Tibial nerve (tissue), 4 donors: ENCODE measurements around the gene SRXN1. TPM values are rescaled to one million over a fixed set of nuclear protein-coding genes. Genes with fewer than 3 reads are reported as not detected.

Experiments
- DNase-seq, 2 donors: peaks; one replicate each; pipeline ENCODE4 v3.0.0-alpha.2; 2019; ENCODE audit warnings: low spot score in 2 of 2
- H3K27ac ChIP-seq, 4 donors: fragments of 200-600 bp; sonication (generic) in 3 of 4; one replicate each; pipeline ENCODE4 v1.5.1; 2017 to 2019; ENCODE audit warnings: mild to moderate bottlenecking in 1 of 4
- H3K27me3 ChIP-seq, 2 donors: fragments of 200-600 bp; sonication (generic) in 1 of 2; one replicate each; pipeline versions ENCODE4 v1.5.1 to v1.6.0; 2017 to 2019
- H3K36me3 ChIP-seq, 3 donors: fragments of 200-600 bp; sonication (generic); one replicate each; pipeline ENCODE4 v1.5.1; 2018 to 2019
- H3K4me1 ChIP-seq, 4 donors: fragments of 200-600 bp; sonication (generic) in 3 of 4; one replicate each; pipeline ENCODE4 v1.5.1; 2017 to 2019
- H3K4me3 ChIP-seq, 4 donors: fragments of 200-600 bp; sonication (generic) in 3 of 4; one replicate each; pipeline ENCODE4 v1.5.1; 2017 to 2019; ENCODE audit warnings: mild to moderate bottlenecking in 1 of 4, moderate library complexity in 1 of 4
- H3K9me3 ChIP-seq, 4 donors: fragments of 200-600 bp; sonication (generic) in 3 of 4; one replicate each; pipeline ENCODE4 v1.5.1; 2017 to 2019
- EP300 ChIP-seq, 2 donors: sonication (generic); formaldehyde crosslinking; IDR thresholded peaks; one replicate each; pipeline ENCODE4 v1.6.1; 2017; ENCODE audit warnings: antibody characterized with exemption in 2 of 2, mild to moderate bottlenecking in 1 of 2
- POLR2A ChIP-seq, 2 donors: fragments of 450-650 bp; IDR thresholded peaks; one replicate each; pipeline ENCODE4 v1.6.1; 2017; ENCODE audit warnings: antibody characterized with exemption in 2 of 2, mild to moderate bottlenecking in 2 of 2, moderate library complexity in 2 of 2
- WGBS, 2 donors: methylation state at CpG; one replicate each; pipeline ENCODE4 v1.1.5; 2018; 5-methylcytosine and 5-hydroxymethylcytosine counted together
- total RNA-seq, 4 donors: library from RNA; depleted of rRNA; stranded (reverse); fragments of >200 nt; gene quantifications; one replicate each; pipeline ENCODE4 v1.1.0, GENCODE V29; 2016
- TF ChIP-seq, protein P1 (sequence below), 5 experiments: fragments of 200-600 bp in 3 of 5; fragments of 450-650 bp in 2 of 5; sonication (generic) in 3 of 5; IDR thresholded peaks; one replicate each; pipeline ENCODE4 v1.5.1; 2016 to 2019; ENCODE audit warnings: antibody characterized with exemption in 5 of 5, mild to moderate bottlenecking in 3 of 5, moderate library complexity in 2 of 5

The SRXN1 gene
- total RNA-seq, 4 donors from 2014 or later = 15.1 to 31.8 (median 19.5) TPM

DNA sequence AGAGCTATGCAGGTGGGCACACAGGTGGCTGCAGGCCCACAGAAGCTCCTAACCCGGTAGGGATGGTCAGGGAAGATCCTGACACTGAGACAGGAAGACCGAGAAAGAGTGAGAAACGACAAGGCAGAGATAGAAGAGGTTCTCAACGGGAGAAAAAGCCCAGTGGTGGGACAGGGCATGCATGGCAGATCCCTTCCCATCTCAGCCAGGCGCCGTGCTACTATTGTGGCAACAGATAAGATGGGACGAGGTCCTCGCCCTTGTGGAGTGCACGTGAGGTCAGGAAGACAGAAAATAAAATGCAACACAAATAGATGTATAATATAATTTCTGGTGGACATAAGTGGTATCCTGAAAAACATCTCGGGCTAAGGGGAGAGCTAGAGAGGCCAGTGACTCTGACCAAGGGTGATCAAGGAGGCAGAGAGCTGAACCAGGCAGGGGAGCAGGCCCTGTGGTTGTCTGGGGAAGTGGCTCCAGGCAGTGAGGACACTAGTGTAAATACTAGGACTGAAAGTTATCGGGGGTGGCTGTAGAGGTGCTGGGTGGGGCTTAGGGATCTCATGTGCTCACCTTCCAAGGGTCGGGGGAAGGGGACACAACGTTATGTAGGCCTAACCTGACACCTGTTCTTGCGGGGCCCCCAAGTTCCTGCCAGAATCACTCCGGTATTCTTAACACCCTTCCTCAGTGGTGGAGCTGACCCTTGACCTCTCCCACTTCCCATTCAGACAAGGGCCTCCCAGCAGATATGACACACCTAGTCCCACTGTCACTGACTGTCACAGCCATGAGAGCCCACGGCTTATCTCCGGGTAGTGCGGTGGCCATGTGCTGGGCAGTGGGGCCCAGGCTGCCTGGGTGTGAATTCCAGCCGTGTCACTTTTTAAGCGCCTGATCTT lies 1.0 kb downstream of the SRXN1 start:
- peaks cover 0 to 26% (median 6%) of the 10 kb centered on the region in 4 donors for H3K4me1 ChIP-seq
- DNase-seq = no peak
- WGBS, 2 donors = 59 to 66% methylated on average over 20 of the region's 20 CpGs
- peak overlapping the region; percentile 78 to 91 (median 86) for H3K27ac ChIP-seq
- peaks cover 2 to 45% (median 11%) of the 10 kb centered on the region in 3 donors for H3K36me3 ChIP-seq
- H3K27me3 ChIP-seq = no peaks in the 10 kb centered on the region
- H3K4me3 ChIP-seq = peak overlapping the region; percentile 70 to 83 (median 73)
- peaks cover 0 to 13% (median 0%) of the 10 kb centered on the region in 4 donors for H3K9me3 ChIP-seq
- TF ChIP-seq POLR2A (IDR thresholded peaks at IDR 0.05) (no peak), EP300 (IDR thresholded peaks at IDR 0.05) (no peak)
- TF ChIP-seq, protein P1, sequence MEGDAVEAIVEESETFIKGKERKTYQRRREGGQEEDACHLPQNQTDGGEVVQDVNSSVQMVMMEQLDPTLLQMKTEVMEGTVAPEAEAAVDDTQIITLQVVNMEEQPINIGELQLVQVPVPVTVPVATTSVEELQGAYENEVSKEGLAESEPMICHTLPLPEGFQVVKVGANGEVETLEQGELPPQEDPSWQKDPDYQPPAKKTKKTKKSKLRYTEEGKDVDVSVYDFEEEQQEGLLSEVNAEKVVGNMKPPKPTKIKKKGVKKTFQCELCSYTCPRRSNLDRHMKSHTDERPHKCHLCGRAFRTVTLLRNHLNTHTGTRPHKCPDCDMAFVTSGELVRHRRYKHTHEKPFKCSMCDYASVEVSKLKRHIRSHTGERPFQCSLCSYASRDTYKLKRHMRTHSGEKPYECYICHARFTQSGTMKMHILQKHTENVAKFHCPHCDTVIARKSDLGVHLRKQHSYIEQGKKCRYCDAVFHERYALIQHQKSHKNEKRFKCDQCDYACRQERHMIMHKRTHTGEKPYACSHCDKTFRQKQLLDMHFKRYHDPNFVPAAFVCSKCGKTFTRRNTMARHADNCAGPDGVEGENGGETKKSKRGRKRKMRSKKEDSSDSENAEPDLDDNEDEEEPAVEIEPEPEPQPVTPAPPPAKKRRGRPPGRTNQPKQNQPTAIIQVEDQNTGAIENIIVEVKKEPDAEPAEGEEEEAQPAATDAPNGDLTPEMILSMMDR (IDR thresholded peaks at IDR 0.05) = no peak

DNA sequence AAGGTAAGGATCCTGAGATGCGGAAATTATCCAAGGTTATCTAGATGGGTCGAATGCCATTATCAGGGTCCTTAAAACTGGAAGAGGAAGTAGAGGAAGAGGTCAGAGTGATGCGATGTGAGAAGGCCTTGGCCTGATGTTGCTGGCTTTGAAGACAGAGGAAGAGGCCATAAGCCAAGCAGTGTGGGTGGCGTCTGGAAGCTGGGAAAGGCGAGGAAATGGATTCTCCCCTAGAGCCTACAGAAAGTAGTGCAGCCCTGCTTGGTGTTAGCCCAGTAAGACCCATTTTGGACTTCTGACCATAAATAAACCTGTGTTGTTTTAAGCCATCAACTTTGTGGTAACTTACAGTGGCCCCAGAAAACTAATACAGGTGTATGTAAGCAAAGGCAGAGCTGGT lies 2.0 kb downstream of the SRXN1 start:
- peaks cover 2 to 47% (median 11%) of the 10 kb centered on the region in 3 donors for H3K36me3 ChIP-seq
- no peak for DNase-seq
- WGBS, 2 donors = 68 to 71% methylated on average over 5 of the region's 5 CpGs

DNA sequence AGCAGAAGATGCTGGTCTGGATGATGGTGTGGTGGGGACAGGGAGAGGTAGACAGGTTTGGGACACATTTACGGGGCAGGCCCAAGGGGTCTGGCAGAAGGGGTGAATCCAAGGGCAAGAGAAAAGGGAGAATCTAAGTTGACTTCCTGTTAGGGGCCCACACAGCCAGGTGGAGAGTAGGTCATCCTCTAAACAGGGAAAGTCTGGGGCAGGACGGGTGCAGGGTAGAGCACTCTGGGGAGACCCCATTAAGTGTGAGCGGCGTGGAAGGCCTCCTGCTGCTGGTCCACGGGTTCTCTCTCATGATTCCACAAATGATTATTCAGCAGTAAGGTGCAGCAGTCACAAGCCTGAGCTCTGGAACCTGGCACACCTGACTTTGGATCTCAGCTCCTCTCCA lies 2.7 kb downstream of the SRXN1 start:
- H3K4me1 ChIP-seq = peaks cover 0 to 41% (median 13%) of the 10 kb centered on the region in 4 donors
- peaks cover 0 to 13% (median 0%) of the 10 kb centered on the region in 4 donors for H3K9me3 ChIP-seq
- DNase-seq = no peak
- 88 to 92% methylated on average over 5 of the region's 5 CpGs for WGBS, 2 donors
- H3K36me3 ChIP-seq = peaks cover 2 to 47% (median 11%) of the 10 kb centered on the region in 3 donors
- no peak overlapping the region for H3K4me3 ChIP-seq
- TF ChIP-seq EP300 (IDR thresholded peaks at IDR 0.05) = no peak
- no peak for TF ChIP-seq POLR2A (IDR thresholded peaks at IDR 0.05)
- TF ChIP-seq, protein P1 (IDR thresholded peaks at IDR 0.05) = no peak
- H3K27me3 ChIP-seq = no peaks in the 10 kb centered on the region
- H3K27ac ChIP-seq = no peak overlapping the region

More for the DNA sequence above, 2.0 kb downstream of the SRXN1 start:
- no peaks in the 10 kb centered on the region for H3K27me3 ChIP-seq
- H3K9me3 ChIP-seq = peaks cover 0 to 13% (median 0%) of the 10 kb centered on the region in 4 donors
- no peak overlapping the region for H3K4me3 ChIP-seq
- peaks cover 0 to 34% (median 9%) of the 10 kb centered on the region in 4 donors for H3K4me1 ChIP-seq
- H3K27ac ChIP-seq = no peak overlapping the region
- TF ChIP-seq POLR2A (IDR thresholded peaks at IDR 0.05) = no peak
- no peak for TF ChIP-seq EP300 (IDR thresholded peaks at IDR 0.05)
- TF ChIP-seq, protein P1 (IDR thresholded peaks at IDR 0.05) = no peak

DNA sequence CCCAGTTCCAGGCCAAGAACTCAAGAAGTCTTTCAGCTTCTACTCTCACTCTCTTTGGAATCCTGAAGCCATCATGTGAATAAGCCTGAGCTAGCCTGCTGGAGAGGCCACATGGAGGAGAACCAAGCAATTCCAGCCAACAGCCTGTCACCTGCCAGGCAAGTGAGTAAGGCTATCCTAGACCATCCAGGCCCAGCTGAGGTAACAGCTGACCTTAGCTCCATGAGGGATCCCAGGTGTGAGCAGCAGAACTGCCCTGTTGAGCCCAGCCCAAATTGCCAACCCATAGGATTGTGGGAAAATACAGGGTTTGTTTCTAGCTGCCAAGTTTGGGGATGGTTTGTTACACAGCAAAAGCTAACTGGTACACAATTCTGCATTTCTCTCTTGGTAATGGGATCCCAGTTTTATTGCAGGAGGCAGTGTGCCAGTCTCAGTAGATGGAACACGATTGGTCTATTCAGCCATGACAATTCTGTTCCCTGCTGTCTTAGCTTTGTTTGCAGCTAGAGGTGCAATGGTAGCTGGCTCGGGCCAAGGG lies 5.5 kb downstream of the SRXN1 start:
- WGBS, 2 donors = 94 to 97% methylated on average over 2 of the region's 2 CpGs
- Histone ChIP-seq H3K4me3 (no peak overlapping the region), H3K9me3 (peaks cover 0 to 13% (median 0%) of the 10 kb centered on the region in 4 donors), H3K27ac (no peak overlapping the region), H3K4me1 (peaks cover 0 to 37% (median 11%) of the 10 kb centered on the region in 4 donors), H3K36me3 (peaks cover 2 to 47% (median 11%) of the 10 kb centered on the region in 3 donors), H3K27me3 (no peaks in the 10 kb centered on the region)
- TF ChIP-seq EP300 (IDR thresholded peaks at IDR 0.05) = no peak
- TF ChIP-seq, protein P1 (IDR thresholded peaks at IDR 0.05) = no peak
- TF ChIP-seq POLR2A (IDR thresholded peaks at IDR 0.05) = no peak
- DNase-seq = no peak

DNA sequence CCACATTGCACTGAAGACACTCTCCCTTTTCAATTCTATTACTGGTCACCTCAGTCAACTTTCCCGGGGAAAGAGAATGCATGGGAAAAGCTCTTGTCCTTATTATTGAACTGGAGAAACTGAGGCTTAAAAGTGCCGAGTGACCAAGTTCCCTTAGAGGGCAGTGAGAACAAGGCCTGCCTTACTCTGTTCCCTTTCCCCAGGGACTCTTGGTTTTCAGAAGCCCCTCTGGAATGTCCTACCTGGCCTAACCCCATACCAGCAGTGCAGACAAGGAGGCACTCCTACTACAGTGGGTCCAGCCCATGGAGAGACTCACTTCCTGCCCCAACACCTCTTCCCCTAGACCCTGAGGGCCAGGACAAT lies 6.1 kb downstream of the SRXN1 start:
- Histone ChIP-seq H3K4me3 (no peak overlapping the region), H3K9me3 (peaks cover 0 to 13% (median 0%) of the 10 kb centered on the region in 4 donors), H3K27ac (no peak overlapping the region), H3K36me3 (peaks cover 2 to 47% (median 11%) of the 10 kb centered on the region in 3 donors), H3K4me1 (peaks cover 0 to 33% (median 10%) of the 10 kb centered on the region in 4 donors), H3K27me3 (no peaks in the 10 kb centered on the region)
- 65 to 68% methylated on average over 2 of the region's 2 CpGs for WGBS, 2 donors
- no peak for DNase-seq
- TF ChIP-seq EP300 (IDR thresholded peaks at IDR 0.05) (no peak), POLR2A (IDR thresholded peaks at IDR 0.05) (no peak)
- TF ChIP-seq, protein P1 (IDR thresholded peaks at IDR 0.05) = no peak
